ENCODE results near the gene SFRP2.

SFRP2 gene

GRCh38 chr4:153822316-153822715, 33.4 kb upstream of the SFRP2 start:
- no peak overlapping the region for H3K27ac ChIP-seq (ENCODE audit: low read depth, low read length, severe bottlenecking)
- H3K9me3 ChIP-seq (ENCODE audit: control insufficient read depth, low read length) = no peaks in the 10 kb centered on the region
- H3K4me3 ChIP-seq (ENCODE audit: extremely low read depth, insufficient read depth, low read length, poor library complexity, severe bottlenecking) = no peak overlapping the region
- WGBS, 2 experiments (ENCODE audit: insufficient coverage in 2 of 2) = no CpG with 5 or more reads among the region's 3 CpGs
- no peaks in the 10 kb centered on the region for H3K4me1 ChIP-seq (ENCODE audit: control insufficient read depth, insufficient read depth, low read length, poor library complexity, severe bottlenecking)
- H3K36me3 ChIP-seq (ENCODE audit: control insufficient read depth, insufficient read depth, low read length) = no peaks in the 10 kb centered on the region

GRCh38 chr4:153817466-153817865, 28.6 kb upstream of the SFRP2 start:
- Histone ChIP-seq H3K27ac (ENCODE audit: low read depth, low read length, severe bottlenecking) (no peak overlapping the region), H3K36me3 (ENCODE audit: control insufficient read depth, insufficient read depth, low read length) (no peaks in the 10 kb centered on the region), H3K9me3 (ENCODE audit: control insufficient read depth, low read length) (no peaks in the 10 kb centered on the region), H3K4me3 (ENCODE audit: extremely low read depth, insufficient read depth, low read length, poor library complexity, severe bottlenecking) (no peak overlapping the region), H3K4me1 (ENCODE audit: control insufficient read depth, insufficient read depth, low read length, poor library complexity, severe bottlenecking) (no peaks in the 10 kb centered on the region)

- H3K4me3 ChIP-seq (ENCODE audit: extremely low read depth, insufficient read depth, low read length, poor library complexity, severe bottlenecking) = no peak overlapping the region
- WGBS, 2 experiments (ENCODE audit: insufficient coverage in 2 of 2) = 0% methylated on average over 1 of the region's 2 CpGs; no CpG with 5 or more reads in 1 of the 2 experiments
- H3K9me3 ChIP-seq (ENCODE audit: control insufficient read depth, low read length) = no peaks in the 10 kb centered on the region
- no peak overlapping the region for H3K27ac ChIP-seq (ENCODE audit: low read depth, low read length, severe bottlenecking)
- H3K4me1 ChIP-seq (ENCODE audit: control insufficient read depth, insufficient read depth, low read length, poor library complexity, severe bottlenecking) = no peaks in the 10 kb centered on the region
- no peaks in the 10 kb centered on the region for H3K36me3 ChIP-seq (ENCODE audit: control insufficient read depth, insufficient read depth, low read length)
Observed at GRCh38 chr4:153816542-153816941, 27.7 kb upstream of the SFRP2 start.

GRCh38 chr4:153814789-153815188, 25.9 kb upstream of the SFRP2 start:
- no peaks in the 10 kb centered on the region for H3K4me1 ChIP-seq (ENCODE audit: control insufficient read depth, insufficient read depth, low read length, poor library complexity, severe bottlenecking)
- WGBS, 2 experiments (ENCODE audit: insufficient coverage in 2 of 2) = 82 to 95% methylated on average over 2 of the region's 2 CpGs
- no peak overlapping the region for H3K27ac ChIP-seq (ENCODE audit: low read depth, low read length, severe bottlenecking)
- no peaks in the 10 kb centered on the region for H3K36me3 ChIP-seq (ENCODE audit: control insufficient read depth, insufficient read depth, low read length)
- H3K9me3 ChIP-seq (ENCODE audit: control insufficient read depth, low read length) = no peaks in the 10 kb centered on the region
- no peak overlapping the region for H3K4me3 ChIP-seq (ENCODE audit: extremely low read depth, insufficient read depth, low read length, poor library complexity, severe bottlenecking)

- peaks cover 6% of the 10 kb centered on the region for H3K9me3 ChIP-seq (ENCODE audit: control insufficient read depth, low read length)
- no peak overlapping the region for H3K4me3 ChIP-seq (ENCODE audit: extremely low read depth, insufficient read depth, low read length, poor library complexity, severe bottlenecking)
- 90 to 93% methylated on average over 5 to 7 of the region's 9 CpGs for WGBS, 2 experiments (ENCODE audit: insufficient coverage in 2 of 2)
- H3K4me1 ChIP-seq (ENCODE audit: control insufficient read depth, insufficient read depth, low read length, poor library complexity, severe bottlenecking) = no peaks in the 10 kb centered on the region
- H3K27ac ChIP-seq (ENCODE audit: low read depth, low read length, severe bottlenecking) = no peak overlapping the region
- H3K36me3 ChIP-seq (ENCODE audit: control insufficient read depth, insufficient read depth, low read length) = no peaks in the 10 kb centered on the region
Observed at GRCh38 chr4:153809916-153810810, 21.3 kb upstream of the SFRP2 start.

- Histone ChIP-seq H3K27ac (ENCODE audit: low read depth, low read length, severe bottlenecking) (no peak overlapping the region), H3K9me3 (ENCODE audit: control insufficient read depth, low read length) (peaks cover 6% of the 10 kb centered on the region), H3K4me1 (ENCODE audit: control insufficient read depth, insufficient read depth, low read length, poor library complexity, severe bottlenecking) (peaks cover 5% of the 10 kb centered on the region), H3K4me3 (ENCODE audit: extremely low read depth, insufficient read depth, low read length, poor library complexity, severe bottlenecking) (no peak overlapping the region), H3K36me3 (ENCODE audit: control insufficient read depth, insufficient read depth, low read length) (no peaks in the 10 kb centered on the region)
Observed at GRCh38 chr4:153809307-153809706, 20.4 kb upstream of the SFRP2 start.

- peaks cover 6% of the 10 kb centered on the region for H3K9me3 ChIP-seq (ENCODE audit: control insufficient read depth, low read length)
- WGBS, 2 experiments (ENCODE audit: insufficient coverage in 2 of 2) = 83% methylated on average over 1 of the region's 1 CpG; no CpG with 5 or more reads in 1 of the 2 experiments
- no peak overlapping the region for H3K27ac ChIP-seq (ENCODE audit: low read depth, low read length, severe bottlenecking)
- peaks cover 5% of the 10 kb centered on the region for H3K4me1 ChIP-seq (ENCODE audit: control insufficient read depth, insufficient read depth, low read length, poor library complexity, severe bottlenecking)
- no peak overlapping the region for H3K4me3 ChIP-seq (ENCODE audit: extremely low read depth, insufficient read depth, low read length, poor library complexity, severe bottlenecking)
- H3K36me3 ChIP-seq (ENCODE audit: control insufficient read depth, insufficient read depth, low read length) = no peaks in the 10 kb centered on the region
Observed at GRCh38 chr4:153808175-153808574, 19.3 kb upstream of the SFRP2 start.

- WGBS, 2 experiments (ENCODE audit: insufficient coverage in 2 of 2) = 91 to 93% methylated on average over 25 to 27 of the region's 30 CpGs
- Histone ChIP-seq H3K9me3 (ENCODE audit: control insufficient read depth, low read length) (peaks cover 6% of the 10 kb centered on the region), H3K27ac (ENCODE audit: low read depth, low read length, severe bottlenecking) (no peak overlapping the region), H3K36me3 (ENCODE audit: control insufficient read depth, insufficient read depth, low read length) (no peaks in the 10 kb centered on the region), H3K4me3 (ENCODE audit: extremely low read depth, insufficient read depth, low read length, poor library complexity, severe bottlenecking) (no peak overlapping the region), H3K4me1 (ENCODE audit: control insufficient read depth, insufficient read depth, low read length, poor library complexity, severe bottlenecking) (peaks cover 5% of the 10 kb centered on the region)
Observed at GRCh38 chr4:153806073-153806472, 17.2 kb upstream of the SFRP2 start.

GRCh38 chr4:153804722-153805121, 15.8 kb upstream of the SFRP2 start:
- Histone ChIP-seq H3K36me3 (ENCODE audit: control insufficient read depth, insufficient read depth, low read length) (no peaks in the 10 kb centered on the region), H3K4me1 (ENCODE audit: control insufficient read depth, insufficient read depth, low read length, poor library complexity, severe bottlenecking) (peaks cover 5% of the 10 kb centered on the region), H3K9me3 (ENCODE audit: control insufficient read depth, low read length) (peaks cover 6% of the 10 kb centered on the region), H3K27ac (ENCODE audit: low read depth, low read length, severe bottlenecking) (no peak overlapping the region), H3K4me3 (ENCODE audit: extremely low read depth, insufficient read depth, low read length, poor library complexity, severe bottlenecking) (no peak overlapping the region)
- WGBS, 2 experiments (ENCODE audit: insufficient coverage in 2 of 2) = 69% methylated on average over 2 of the region's 3 CpGs; no CpG with 5 or more reads in 1 of the 2 experiments

- Histone ChIP-seq H3K9me3 (ENCODE audit: control insufficient read depth, low read length) (no peaks in the 10 kb centered on the region), H3K27ac (ENCODE audit: low read depth, low read length, severe bottlenecking) (no peak overlapping the region), H3K4me1 (ENCODE audit: control insufficient read depth, insufficient read depth, low read length, poor library complexity, severe bottlenecking) (peaks cover 2% of the 10 kb centered on the region), H3K36me3 (ENCODE audit: control insufficient read depth, insufficient read depth, low read length) (no peaks in the 10 kb centered on the region), H3K4me3 (ENCODE audit: extremely low read depth, insufficient read depth, low read length, poor library complexity, severe bottlenecking) (no peak overlapping the region)
- 70% methylated on average over 2 of the region's 2 CpGs; no CpG with 5 or more reads in 1 of the 2 experiments for WGBS, 2 experiments (ENCODE audit: insufficient coverage in 2 of 2)
Observed at GRCh38 chr4:153799694-153800074, 10.8 kb upstream of the SFRP2 start.

GRCh38 chr4:153798901-153799693, 10.2 kb upstream of the SFRP2 start:
- Histone ChIP-seq H3K27ac (ENCODE audit: low read depth, low read length, severe bottlenecking) (no peak overlapping the region), H3K4me3 (ENCODE audit: extremely low read depth, insufficient read depth, low read length, poor library complexity, severe bottlenecking) (no peak overlapping the region), H3K36me3 (ENCODE audit: control insufficient read depth, insufficient read depth, low read length) (no peaks in the 10 kb centered on the region), H3K9me3 (ENCODE audit: control insufficient read depth, low read length) (no peaks in the 10 kb centered on the region), H3K4me1 (ENCODE audit: control insufficient read depth, insufficient read depth, low read length, poor library complexity, severe bottlenecking) (no peaks in the 10 kb centered on the region)
- WGBS, 2 experiments (ENCODE audit: insufficient coverage in 2 of 2) = 83% methylated on average over 2 of the region's 3 CpGs; no CpG with 5 or more reads in 1 of the 2 experiments
